ENCODE data around the gene ABTB1.

The ABTB1 gene

GRCh38 chr3:127666676-127667075 lies 6.1 kb upstream of the ABTB1 start:
- no peak overlapping the region for H3K4me3 ChIP-seq (ENCODE audit: control insufficient read depth, low read depth, low read length)
- DNase-seq (ENCODE audit: low read depth) = no peak
- TF ChIP-seq, protein P1, sequence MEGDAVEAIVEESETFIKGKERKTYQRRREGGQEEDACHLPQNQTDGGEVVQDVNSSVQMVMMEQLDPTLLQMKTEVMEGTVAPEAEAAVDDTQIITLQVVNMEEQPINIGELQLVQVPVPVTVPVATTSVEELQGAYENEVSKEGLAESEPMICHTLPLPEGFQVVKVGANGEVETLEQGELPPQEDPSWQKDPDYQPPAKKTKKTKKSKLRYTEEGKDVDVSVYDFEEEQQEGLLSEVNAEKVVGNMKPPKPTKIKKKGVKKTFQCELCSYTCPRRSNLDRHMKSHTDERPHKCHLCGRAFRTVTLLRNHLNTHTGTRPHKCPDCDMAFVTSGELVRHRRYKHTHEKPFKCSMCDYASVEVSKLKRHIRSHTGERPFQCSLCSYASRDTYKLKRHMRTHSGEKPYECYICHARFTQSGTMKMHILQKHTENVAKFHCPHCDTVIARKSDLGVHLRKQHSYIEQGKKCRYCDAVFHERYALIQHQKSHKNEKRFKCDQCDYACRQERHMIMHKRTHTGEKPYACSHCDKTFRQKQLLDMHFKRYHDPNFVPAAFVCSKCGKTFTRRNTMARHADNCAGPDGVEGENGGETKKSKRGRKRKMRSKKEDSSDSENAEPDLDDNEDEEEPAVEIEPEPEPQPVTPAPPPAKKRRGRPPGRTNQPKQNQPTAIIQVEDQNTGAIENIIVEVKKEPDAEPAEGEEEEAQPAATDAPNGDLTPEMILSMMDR (conservative IDR thresholded peaks at IDR 0.05; ENCODE audit: control insufficient read depth, insufficient read depth, low read depth, low read length) = no peak

GRCh38 chr3:127667119-127667681 lies 5.6 kb upstream of the ABTB1 start:
- DNase-seq (ENCODE audit: low read depth) = no peak
- TF ChIP-seq, protein P1 (conservative IDR thresholded peaks at IDR 0.05; ENCODE audit: control insufficient read depth, insufficient read depth, low read depth, low read length) = no peak
- H3K4me3 ChIP-seq (ENCODE audit: control insufficient read depth, low read depth, low read length) = no peak overlapping the region

- no peak overlapping the region for H3K4me3 ChIP-seq (ENCODE audit: control insufficient read depth, low read depth, low read length)
- TF ChIP-seq, protein P1 (conservative IDR thresholded peaks at IDR 0.05; ENCODE audit: control insufficient read depth, insufficient read depth, low read depth, low read length) = no peak
Measured at GRCh38 chr3:127668906-127669305, 3.8 kb upstream of the ABTB1 start.

DNA sequence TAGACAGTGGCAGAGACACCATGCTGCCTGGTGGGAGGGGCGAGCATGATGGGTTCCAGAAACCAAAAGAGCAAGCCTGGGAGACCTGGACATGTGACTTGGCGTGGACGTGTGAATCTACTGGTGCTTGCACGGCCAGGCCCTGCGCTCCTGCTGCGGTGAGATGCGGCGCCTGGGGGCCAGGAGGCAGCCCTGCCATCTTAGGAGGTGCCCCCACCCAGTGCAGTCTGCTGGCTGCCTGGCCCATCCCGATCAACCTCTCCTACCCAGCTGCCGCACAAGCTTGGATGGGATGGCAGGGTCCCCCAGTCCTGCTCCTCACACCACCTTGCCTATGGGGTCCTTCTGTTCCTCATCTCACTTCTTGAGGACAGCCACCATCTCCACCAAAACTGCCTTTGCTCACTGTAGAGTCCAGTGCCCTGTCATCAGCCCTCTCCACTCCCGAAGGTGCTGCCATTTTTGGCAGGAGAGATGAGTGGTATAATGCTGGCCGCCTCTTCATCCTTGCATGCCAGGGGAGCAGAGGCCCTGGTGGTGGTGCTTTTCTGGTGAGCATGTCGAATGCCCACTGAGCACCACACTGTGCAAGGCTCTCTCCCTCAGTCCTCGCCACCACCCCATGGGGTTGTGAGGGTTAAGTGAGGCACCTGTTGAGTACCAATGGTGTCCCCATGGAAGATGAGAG lies 3.1 kb upstream of the ABTB1 start:
- no peak for DNase-seq (ENCODE audit: low read depth)
- TF ChIP-seq, protein P1 (conservative IDR thresholded peaks at IDR 0.05; ENCODE audit: control insufficient read depth, insufficient read depth, low read depth, low read length) = no peak
- H3K4me3 ChIP-seq (ENCODE audit: control insufficient read depth, low read depth, low read length) = no peak overlapping the region

More at GRCh38 chr3:127668906-127669305, 3.8 kb upstream of the ABTB1 start:
- no peak for DNase-seq (ENCODE audit: low read depth)

DNA sequence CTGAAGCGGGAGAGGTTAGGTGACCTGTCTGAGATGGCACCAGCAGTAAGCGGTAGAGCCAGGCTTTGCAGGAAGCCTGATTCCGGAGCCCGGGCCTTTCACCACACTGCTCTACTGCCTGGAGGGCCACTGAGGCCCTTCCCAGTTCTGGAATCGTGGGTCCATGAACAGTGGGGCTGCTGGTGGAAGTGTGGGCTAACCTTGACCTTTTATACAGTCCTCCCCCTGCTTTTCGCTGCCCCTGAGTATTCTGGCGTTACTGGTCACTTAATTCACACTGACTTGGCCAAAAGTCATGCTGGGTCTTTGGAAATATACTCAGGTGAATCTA lies 2.6 kb upstream of the ABTB1 start:
- TF ChIP-seq, protein P1 (conservative IDR thresholded peaks at IDR 0.05; ENCODE audit: control insufficient read depth, insufficient read depth, low read depth, low read length) = no peak
- no peak overlapping the region for H3K4me3 ChIP-seq (ENCODE audit: control insufficient read depth, low read depth, low read length)
- DNase-seq (ENCODE audit: low read depth) = no peak

DNA sequence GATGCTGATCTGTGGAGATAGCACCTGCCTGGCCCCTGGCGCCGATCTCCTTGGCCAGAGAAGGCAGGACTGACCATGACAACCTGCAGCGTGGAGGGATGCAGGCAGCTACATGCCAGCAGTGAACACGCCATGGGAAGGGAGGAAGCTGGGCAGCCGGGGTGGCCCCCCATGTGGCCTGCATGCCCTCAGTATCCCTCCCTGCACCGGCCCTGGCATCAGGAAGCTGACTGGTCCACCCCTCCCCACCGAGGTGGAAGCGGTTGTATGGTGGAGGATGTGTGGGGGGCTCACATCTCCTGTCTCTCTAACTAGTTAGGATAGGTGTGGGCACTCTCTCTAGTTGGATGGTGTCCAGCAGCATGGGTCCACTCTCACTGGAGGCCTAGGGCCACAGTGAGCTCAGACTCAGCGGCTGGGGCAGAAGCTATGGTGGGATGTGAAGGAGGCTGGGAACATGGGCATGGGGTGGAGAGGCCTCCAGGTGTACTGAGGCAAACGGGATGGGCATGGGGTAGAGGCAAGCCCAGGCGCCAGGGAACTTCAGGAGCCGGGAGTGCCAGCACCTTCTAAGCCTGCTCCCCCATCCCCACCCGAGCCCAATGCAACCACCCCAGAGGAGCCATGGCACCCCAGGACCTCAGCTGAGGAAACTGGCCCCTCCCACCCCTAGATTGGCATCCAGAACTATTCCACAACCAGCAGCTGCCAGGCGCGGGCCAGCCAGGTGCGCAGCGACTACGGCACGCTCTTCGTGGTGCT lies 1.8 kb upstream of the ABTB1 start:
- no peak for DNase-seq (ENCODE audit: low read depth)

More for the DNA sequence above, 1.8 kb upstream of the ABTB1 start:
- H3K4me3 ChIP-seq (ENCODE audit: control insufficient read depth, low read depth, low read length) = no peak overlapping the region
- TF ChIP-seq, protein P1 (conservative IDR thresholded peaks at IDR 0.05; ENCODE audit: control insufficient read depth, insufficient read depth, low read depth, low read length) = no peak
